Measurements from ENCODE around the gene NUDC. TPM values are rescaled to one million over a fixed set of nuclear protein-coding genes. Genes with fewer than 3 reads are reported as not detected.

The NUDC gene
- total and polyA plus RNA-seq, 2 of the 13 experiments (the other 11 are each of a cell fraction or from before 2014, with no cell fraction given) = 34.7 to 104 TPM

GRCh38 chr1:26889551-26890466 is 31.7 kb upstream of the NUDC start, which contains the start of gene GPN2 (continued):
- TF ChIP-seq, protein P1, sequence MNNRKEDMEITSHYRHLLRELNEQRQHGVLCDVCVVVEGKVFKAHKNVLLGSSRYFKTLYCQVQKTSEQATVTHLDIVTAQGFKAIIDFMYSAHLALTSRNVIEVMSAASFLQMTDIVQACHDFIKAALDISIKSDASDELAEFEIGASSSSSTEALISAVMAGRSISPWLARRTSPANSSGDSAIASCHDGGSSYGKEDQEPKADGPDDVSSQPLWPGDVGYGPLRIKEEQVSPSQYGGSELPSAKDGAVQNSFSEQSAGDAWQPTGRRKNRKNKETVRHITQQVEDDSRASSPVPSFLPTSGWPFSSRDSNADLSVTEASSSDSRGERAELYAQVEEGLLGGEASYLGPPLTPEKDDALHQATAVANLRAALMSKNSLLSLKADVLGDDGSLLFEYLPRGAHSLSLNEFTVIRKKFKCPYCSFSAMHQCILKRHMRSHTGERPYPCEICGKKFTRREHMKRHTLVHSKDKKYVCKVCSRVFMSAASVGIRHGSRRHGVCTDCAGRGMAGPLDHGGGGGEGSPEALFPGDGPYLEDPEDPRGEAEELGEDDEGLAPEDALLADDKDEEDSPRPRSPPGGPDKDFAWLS (CRISPR knock-in tag; IDR thresholded peaks at IDR 0.05; ENCODE audit: borderline replicate concordance) = no peak
- TF ChIP-seq SOX6 (IDR thresholded peaks at IDR 0.05) = no peak
- TF ChIP-seq SOX6 (CRISPR knock-in tag; IDR thresholded peaks at IDR 0.05) = peak; percentile 59; the same call in 1 of the 2 replicates
- peak; percentile 93 for TF ChIP-seq ATF7-NPFF (CRISPR knock-in tag; IDR thresholded peaks at IDR 0.05; ENCODE audit: low read depth)
- TF ChIP-seq KLF9 (CRISPR knock-in tag; IDR thresholded peaks at IDR 0.05; ENCODE audit: low read depth) = no peak
- peak; percentile 97 for TF ChIP-seq ZNF747 (CRISPR knock-in tag; IDR thresholded peaks at IDR 0.05; ENCODE audit: borderline replicate concordance)
- no peak for TF ChIP-seq ZNF549 (CRISPR knock-in tag; IDR thresholded peaks at IDR 0.05)
- 0 out of 2 replicates have a peak, but pooled peaks have one; percentile 65 for TF ChIP-seq ZNF678 (CRISPR knock-in tag; IDR thresholded peaks at IDR 0.05)
- no peak; the same call in 1 of the 2 replicates for TF ChIP-seq FOSL2 (CRISPR knock-in tag; IDR thresholded peaks at IDR 0.05)
- TF ChIP-seq HOXD1 (CRISPR knock-in tag; IDR thresholded peaks at IDR 0.05) = 0 out of 2 replicates have a peak, but pooled peaks have one; percentile 3
- peak; percentile 36; the same call in 1 of the 2 replicates for TF ChIP-seq ATF1 (CRISPR knock-in tag; IDR thresholded peaks at IDR 0.05)
- TF ChIP-seq PBX2 (CRISPR knock-in tag; IDR thresholded peaks at IDR 0.05) = no peak
- TF ChIP-seq KLF13 (CRISPR knock-in tag; IDR thresholded peaks at IDR 0.05) = peak; percentile 77; the same call in 1 of the 2 replicates
- no peak for TF ChIP-seq MAFF (IDR thresholded peaks at IDR 0.05; ENCODE audit: low read depth, low read length)
- peak; percentile 67 for TF ChIP-seq DR1 (CRISPR knock-in tag; IDR thresholded peaks at IDR 0.05)
- TF ChIP-seq BCL6 (CRISPR knock-in tag; IDR thresholded peaks at IDR 0.05) = peak; percentile 33; the same call in 1 of the 2 replicates
- TF ChIP-seq PITX1 (CRISPR knock-in tag; IDR thresholded peaks at IDR 0.05) = 0 out of 2 replicates have a peak, but pooled peaks have one; percentile 38
- TF ChIP-seq ZNF230 (CRISPR knock-in tag; IDR thresholded peaks at IDR 0.05) = peak; percentile 53
- TF ChIP-seq ZFYVE20 (CRISPR knock-in tag; IDR thresholded peaks at IDR 0.05; ENCODE audit: borderline replicate concordance, low read depth) = peak; percentile 85
- no peak for TF ChIP-seq ZKSCAN5 (CRISPR knock-in tag; IDR thresholded peaks at IDR 0.05)
- peak; percentile 96 for TF ChIP-seq RBM22 (optimal IDR thresholded peaks at IDR 0.05; ENCODE audit: low read length)
- no peak for TF ChIP-seq KDM6A (CRISPR knock-in tag; IDR thresholded peaks at IDR 0.05; ENCODE audit: low read depth)
- no peak for TF ChIP-seq ZFP36 (IDR thresholded peaks at IDR 0.05; ENCODE audit: borderline replicate concordance, low read depth, low read length, partially characterized antibody)
- TF ChIP-seq ZBTB7A (CRISPR knock-in tag; IDR thresholded peaks at IDR 0.05) = peak; percentile 63; the same call in 1 of the 2 replicates
- peak; percentile 92 for TF ChIP-seq ZSCAN31 (CRISPR knock-in tag; IDR thresholded peaks at IDR 0.05; ENCODE audit: low read depth)
- 0 out of 2 replicates have a peak, but pooled peaks have one; percentile 16 for TF ChIP-seq SP5 (CRISPR knock-in tag; IDR thresholded peaks at IDR 0.05; ENCODE audit: borderline replicate concordance, low read depth)
- TF ChIP-seq, protein P2, sequence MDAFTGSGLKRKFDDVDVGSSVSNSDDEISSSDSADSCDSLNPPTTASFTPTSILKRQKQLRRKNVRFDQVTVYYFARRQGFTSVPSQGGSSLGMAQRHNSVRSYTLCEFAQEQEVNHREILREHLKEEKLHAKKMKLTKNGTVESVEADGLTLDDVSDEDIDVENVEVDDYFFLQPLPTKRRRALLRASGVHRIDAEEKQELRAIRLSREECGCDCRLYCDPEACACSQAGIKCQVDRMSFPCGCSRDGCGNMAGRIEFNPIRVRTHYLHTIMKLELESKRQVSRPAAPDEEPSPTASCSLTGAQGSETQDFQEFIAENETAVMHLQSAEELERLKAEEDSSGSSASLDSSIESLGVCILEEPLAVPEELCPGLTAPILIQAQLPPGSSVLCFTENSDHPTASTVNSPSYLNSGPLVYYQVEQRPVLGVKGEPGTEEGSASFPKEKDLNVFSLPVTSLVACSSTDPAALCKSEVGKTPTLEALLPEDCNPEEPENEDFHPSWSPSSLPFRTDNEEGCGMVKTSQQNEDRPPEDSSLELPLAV (CRISPR knock-in tag; conservative IDR thresholded peaks at IDR 0.05; ENCODE audit: low read depth) = peak; percentile 88
- no peak for TF ChIP-seq DPF2 (CRISPR knock-in tag; IDR thresholded peaks at IDR 0.05; ENCODE audit: borderline replicate concordance, low read depth)

Data from HepG2 (cell line).